ENCODE measurements around the gene CD79A. TPM values are rescaled to one million over a fixed set of nuclear protein-coding genes. Genes with fewer than 3 reads are reported as not detected.

Gene CD79A
- total RNA-seq, 4 donors from 2014 or later: 0.29 to 0.62 TPM; not detected in 2

- Histone ChIP-seq H3K4me1 (no peaks in the 10 kb centered on the region), H3K27ac (no peak overlapping the region), H3K9me3 (no peaks in the 10 kb centered on the region), H3K27me3 (no peaks in the 10 kb centered on the region), H3K4me3 (no peak overlapping the region), H3K36me3 (no peaks in the 10 kb centered on the region)
- TF ChIP-seq POLR2A (IDR thresholded peaks at IDR 0.05) (no peak), CTCF (IDR thresholded peaks at IDR 0.05) (no peak)
- no peak for DNase-seq
- intact Hi-C loops (cut with DNase I; ENCODE audit: low total_unique reads): no loop called here
These were observed 26.3 kb downstream of the CD79A start for GRCh38 chr19:41903193-41903953.

GRCh38 chr19:41904118-41904870 is 27.2 kb downstream of the CD79A start:
- no peak for DNase-seq
- intact Hi-C loops (cut with DNase I; ENCODE audit: low total_unique reads): no loop called here
- no peak overlapping the region for H3K4me3 ChIP-seq
- H3K4me1 ChIP-seq: no peaks in the 10 kb centered on the region
- no peaks in the 10 kb centered on the region for H3K27me3 ChIP-seq
- no peak overlapping the region for H3K27ac ChIP-seq
- H3K9me3 ChIP-seq: no peaks in the 10 kb centered on the region
- H3K36me3 ChIP-seq: no peaks in the 10 kb centered on the region
- TF ChIP-seq CTCF (IDR thresholded peaks at IDR 0.05): no peak
- no peak for TF ChIP-seq POLR2A (IDR thresholded peaks at IDR 0.05)

GRCh38 chr19:41905273-41906002 is 28.4 kb downstream of the CD79A start:
- Histone ChIP-seq H3K4me3 (no peak overlapping the region), H3K9me3 (no peaks in the 10 kb centered on the region), H3K27ac (no peak overlapping the region), H3K36me3 (no peaks in the 10 kb centered on the region), H3K4me1 (no peaks in the 10 kb centered on the region), H3K27me3 (no peaks in the 10 kb centered on the region)
- intact Hi-C loops (cut with DNase I; ENCODE audit: low total_unique reads): no loop called here
- TF ChIP-seq CTCF (IDR thresholded peaks at IDR 0.05) (no peak), POLR2A (IDR thresholded peaks at IDR 0.05) (no peak)
- no peak for DNase-seq

- H3K4me1 ChIP-seq: no peaks in the 10 kb centered on the region
- intact Hi-C loops (cut with DNase I; ENCODE audit: low total_unique reads): no loop called here
These were observed 29.2 kb downstream of the CD79A start for GRCh38 chr19:41906271-41906670.

More at GRCh38 chr19:41906271-41906670, 29.2 kb downstream of the CD79A start:
- no peak for DNase-seq
- Histone ChIP-seq H3K27me3 (no peaks in the 10 kb centered on the region), H3K27ac (no peak overlapping the region), H3K9me3 (no peaks in the 10 kb centered on the region), H3K36me3 (no peaks in the 10 kb centered on the region), H3K4me3 (no peak overlapping the region)
- TF ChIP-seq POLR2A (IDR thresholded peaks at IDR 0.05) (no peak), CTCF (IDR thresholded peaks at IDR 0.05) (no peak)
